Measurements from ENCODE around the gene XPA.

The XPA gene

DNA sequence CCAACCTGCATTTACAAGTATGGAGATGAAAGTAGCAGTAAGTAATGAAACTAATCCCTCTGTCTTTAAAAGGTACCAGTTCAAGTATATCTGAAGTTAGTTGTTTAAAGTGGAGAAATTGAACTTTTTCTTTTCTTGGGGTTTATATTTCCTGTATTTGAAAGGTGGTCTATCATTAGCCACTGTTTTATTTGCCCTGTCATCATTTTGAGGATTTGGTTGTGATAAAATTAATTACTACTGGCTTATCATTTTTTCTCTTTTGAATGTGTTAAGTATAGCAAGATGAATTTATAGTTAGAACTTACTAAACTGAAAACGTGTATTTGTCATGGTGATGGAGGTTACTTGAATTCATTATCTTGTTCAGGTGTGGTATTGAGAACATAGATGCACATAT lies 38.4 kb downstream of the XPA start:
- no peak for DNase-seq (ENCODE audit: low read depth, low spot score)

GRCh38 chr9:97651646-97652045 lies 45.5 kb downstream of the XPA start:
- no peak for DNase-seq (ENCODE audit: low read depth, low spot score)

DNA sequence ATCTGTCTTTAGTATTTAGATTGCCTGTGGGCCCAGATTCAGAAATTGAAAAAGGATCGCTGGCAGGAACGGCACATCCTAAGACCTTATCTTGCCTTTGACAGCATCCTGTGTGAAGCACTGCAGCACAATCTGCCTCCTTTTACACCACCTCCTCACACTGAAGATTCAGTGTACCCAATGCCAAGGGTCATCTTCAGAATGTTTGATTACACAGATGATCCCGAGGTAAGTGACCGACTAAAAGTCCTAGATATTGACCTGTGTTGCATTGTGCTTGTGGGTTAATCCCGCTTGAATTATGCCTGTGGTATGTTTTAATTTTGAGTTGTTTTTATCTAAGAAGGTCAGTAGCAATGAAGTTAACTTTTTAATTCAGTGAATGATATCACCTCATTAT lies 49.1 kb downstream of the XPA start:
- DNase-seq (ENCODE audit: low read depth, low spot score) = no peak

GRCh38 chr9:97645720-97646119 lies 51.4 kb downstream of the XPA start:
- DNase-seq (ENCODE audit: low read depth, low spot score) = no peak

DNA sequence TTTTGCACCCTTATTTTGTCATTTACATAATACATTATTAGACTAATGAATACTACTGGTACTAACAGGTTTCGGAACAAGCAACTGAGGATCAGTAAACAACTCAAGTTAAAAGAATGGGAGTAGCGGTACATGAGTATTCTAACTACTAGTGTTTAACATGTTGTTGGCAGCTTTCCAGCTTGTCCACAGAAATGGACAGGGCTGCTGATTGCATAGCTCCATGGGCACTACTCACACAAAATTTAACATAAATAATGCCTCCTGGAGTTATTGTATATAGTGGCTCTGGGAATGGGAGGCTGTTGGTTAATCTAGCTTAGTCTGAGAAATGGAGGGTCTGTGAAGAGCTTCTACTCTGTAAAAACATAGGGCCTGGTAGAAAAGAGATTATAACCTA lies 56.8 kb downstream of the XPA start:
- DNase-seq (ENCODE audit: low read depth, low spot score) = no peak

- DNase-seq (ENCODE audit: low read depth, low spot score) = no peak
Measured at GRCh38 chr9:97638666-97639065, 58.5 kb downstream of the XPA start.

- no peak for DNase-seq (ENCODE audit: low read depth, low spot score)
Measured at GRCh38 chr9:97636903-97637302, 60.2 kb downstream of the XPA start.

DNA sequence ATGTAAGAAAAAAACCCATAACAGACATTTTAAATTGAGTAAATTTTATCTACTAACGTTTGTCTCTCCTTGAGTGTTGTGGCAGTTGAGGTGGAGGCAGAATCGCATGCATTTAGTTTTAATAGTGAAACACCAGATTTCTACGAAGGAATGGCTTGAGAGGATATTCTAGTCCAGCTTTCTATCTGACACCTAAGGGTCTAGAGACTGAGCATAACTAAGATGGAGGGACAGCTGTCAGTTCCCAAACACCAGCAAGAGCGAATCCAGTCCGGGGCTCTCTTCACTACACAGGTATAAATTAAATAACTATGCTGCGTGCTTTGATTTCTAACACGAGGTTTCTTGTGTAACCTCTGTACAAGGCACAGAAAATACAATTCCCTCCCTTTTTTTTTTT lies 62.1 kb downstream of the XPA start:
- DNase-seq (ENCODE audit: low read depth, low spot score) = no peak

GRCh38 chr9:97633859-97634490 lies 63.2 kb downstream of the XPA start:
- DNase-seq (ENCODE audit: low read depth, low spot score) = no peak

GRCh38 chr9:97632985-97633858 lies 63.9 kb downstream of the XPA start, which contains the start of the genes NCBP1 and TSTD2:
TSS of gene NCBP1 (plus strand) at chr9:97633821. CDS start at chr9:97633882, 61 bp downstream.
TSS of gene TSTD2 (minus strand) at chr9:97633368. CDS start at chr9:97627562, 5,806 bp downstream.
- DNase-seq (ENCODE audit: low read depth, low spot score) = peak; percentile 91

GRCh38 chr9:97632248-97632984 lies 64.7 kb downstream of the XPA start:
- no peak for DNase-seq (ENCODE audit: low read depth, low spot score)

- no peak for DNase-seq (ENCODE audit: low read depth, low spot score)
Measured at GRCh38 chr9:97630591-97630990, 66.5 kb downstream of the XPA start.

DNA sequence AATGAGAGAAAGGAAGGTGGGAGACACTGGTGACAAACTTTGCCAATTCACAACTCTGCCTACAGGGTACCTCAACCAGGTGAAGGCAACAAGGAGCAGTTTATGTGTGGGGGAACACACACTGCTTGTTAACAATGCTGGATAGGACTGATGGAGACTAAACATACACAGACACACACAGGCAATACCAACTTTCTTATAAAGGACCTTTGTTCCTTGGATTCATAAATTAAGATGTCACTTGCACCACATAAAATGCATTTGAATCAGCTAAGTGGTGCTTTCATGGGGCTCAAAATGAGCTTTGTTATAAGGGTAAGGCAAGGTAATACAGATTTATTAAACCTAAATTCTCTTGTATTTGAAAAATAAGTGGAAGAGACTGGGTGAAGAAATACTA lies 68.0 kb downstream of the XPA start:
- no peak for DNase-seq (ENCODE audit: low read depth, low spot score)

DNA sequence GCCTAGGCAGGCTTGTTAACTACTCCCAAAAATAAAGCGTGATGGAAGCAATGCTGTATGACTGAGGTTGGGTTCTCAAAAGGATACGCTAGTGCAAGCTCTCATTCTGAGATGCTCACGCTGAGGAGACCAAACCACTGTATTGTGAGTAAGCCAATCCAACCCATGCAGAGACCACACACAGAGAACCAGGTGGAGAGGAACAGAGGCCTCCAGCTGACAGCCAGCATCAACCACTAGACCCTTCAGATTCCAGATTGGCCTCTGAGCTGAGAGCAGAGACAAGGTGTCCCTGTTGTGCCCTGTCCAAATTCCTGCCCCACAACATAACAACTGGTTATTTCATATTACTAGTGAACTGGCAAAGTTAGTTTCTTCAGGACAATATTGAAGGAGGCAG lies 68.5 kb downstream of the XPA start:
- no peak for DNase-seq (ENCODE audit: low read depth, low spot score)

- no peak for DNase-seq (ENCODE audit: low read depth, low spot score)
Measured at GRCh38 chr9:97627624-97628023, 69.5 kb downstream of the XPA start.

DNA sequence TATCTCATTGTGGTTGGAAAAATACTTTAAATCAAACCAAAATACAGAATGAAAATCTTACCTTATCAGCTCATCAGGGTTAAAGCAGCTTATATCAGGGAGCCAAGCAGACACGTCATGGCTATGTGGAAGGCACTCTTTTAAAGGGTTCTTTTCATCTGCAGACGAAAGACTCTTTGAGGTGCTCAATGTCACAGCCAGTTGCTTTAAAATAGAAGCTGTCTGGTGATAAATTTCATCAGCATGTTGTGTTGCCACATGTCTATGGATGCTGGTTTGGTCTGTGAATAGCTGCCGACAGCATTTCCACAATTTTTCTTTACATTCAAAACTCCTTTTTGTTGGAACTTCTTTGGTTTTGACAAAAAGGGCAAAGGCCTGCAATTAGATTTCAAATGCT lies 71.5 kb downstream of the XPA start:
- DNase-seq (ENCODE audit: low read depth, low spot score) = no peak

Measured in activated naive CD8-positive, alpha-beta T cell treated with anti-CD3 and anti-CD28 coated beads, Interleukin-2, amount 50 U/mL, for 16 hours (primary cell).